G401 (cell line): ENCODE data around the gene ADCY3. TPM values are rescaled to one million over a fixed set of nuclear protein-coding genes. Genes with fewer than 3 reads are reported as not detected.

ENCODE experiments used
- DNase-seq: peaks from one replicate; pipeline ENCODE4 v3.0.0-alpha.2; 2015; ENCODE audit warnings: low spot score
- in situ Hi-C: cut with HindIII; loops from 2 replicates; pipeline ENCODE4 v1.10.0; 2016; ENCODE audit warnings: low sequenced_read_pairs, mixed read lengths
- total RNA-seq: library from RNA; depleted of rRNA; stranded (reverse); fragments of >200 nt; shearing (Covaris generic); gene quantifications from 2 replicates; pipeline ENCODE4 v1.2.3, GENCODE V29; 2014

Gene ADCY3
- total RNA-seq, 1 experiment from 2014 or later, result 22.3 TPM

GRCh38 chr2:24825883-24826772, 93.9 kb downstream of the ADCY3 start:
- no peak for DNase-seq
- in situ Hi-C loops, result no loop called here

GRCh38 chr2:24824966-24825882, 94.8 kb downstream of the ADCY3 start:
- DNase-seq, result peak; percentile 13
- in situ Hi-C loops, result no loop called here

DNA sequence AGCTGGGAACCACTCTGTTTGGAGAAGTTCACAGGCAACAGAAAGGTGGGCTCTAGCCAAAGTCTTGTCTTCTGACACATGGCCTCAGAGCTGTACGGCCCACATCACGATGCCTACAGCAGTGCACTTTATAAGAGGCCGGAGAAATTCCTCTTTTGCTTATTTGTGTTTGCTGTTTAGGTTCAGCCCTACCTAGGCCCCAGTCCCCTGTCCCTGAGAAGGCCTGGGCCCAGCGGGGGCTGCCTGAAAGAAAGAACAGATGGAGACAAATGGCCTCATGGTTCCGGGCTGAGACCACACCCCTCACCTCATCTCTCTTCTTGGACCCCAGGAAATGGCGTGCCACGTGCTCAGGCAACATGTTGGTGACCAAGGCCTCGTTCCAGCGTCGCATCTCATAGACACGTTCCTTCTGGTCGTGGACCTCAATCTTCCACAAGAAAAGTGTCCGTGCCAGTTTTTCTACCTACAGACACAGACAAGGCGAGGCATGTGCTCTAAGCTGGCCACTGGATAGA, 95.9 kb downstream of the ADCY3 start:
- in situ Hi-C loops, result no loop called here
- no peak for DNase-seq

DNA sequence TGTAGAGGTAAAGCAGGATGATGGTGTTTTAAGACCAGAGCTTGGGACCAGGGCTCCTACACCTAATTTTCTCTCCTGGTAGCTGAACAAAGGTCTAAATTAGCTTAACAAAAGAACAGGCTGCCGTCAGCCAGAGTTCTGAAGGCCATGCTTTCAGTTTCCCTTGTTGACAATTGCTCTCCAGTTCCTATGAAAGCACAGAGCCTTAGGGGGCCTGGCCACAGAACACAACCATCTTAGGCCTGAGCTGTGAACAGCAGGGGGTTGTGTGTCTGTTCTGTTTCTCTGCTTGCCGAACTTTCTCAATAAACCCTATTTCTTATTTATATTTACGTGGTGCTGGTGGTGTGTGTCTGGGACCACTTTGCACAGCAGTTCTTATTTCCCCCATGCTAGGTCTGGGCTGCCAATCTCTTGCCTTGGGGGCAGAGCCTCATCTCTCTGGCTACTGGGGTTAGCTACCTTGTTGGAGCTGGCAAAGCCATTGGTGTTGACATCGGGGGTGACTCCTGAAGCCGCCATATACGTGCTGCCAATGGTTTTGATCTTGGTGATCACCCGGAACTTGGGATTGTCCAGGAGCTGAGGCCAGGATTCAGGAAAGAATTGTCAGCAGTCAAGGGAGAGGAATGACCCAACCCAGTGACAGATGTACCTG, 97.9 kb downstream of the ADCY3 start:
- in situ Hi-C loops, result no loop called here
- peak; percentile 9 for DNase-seq

DNA sequence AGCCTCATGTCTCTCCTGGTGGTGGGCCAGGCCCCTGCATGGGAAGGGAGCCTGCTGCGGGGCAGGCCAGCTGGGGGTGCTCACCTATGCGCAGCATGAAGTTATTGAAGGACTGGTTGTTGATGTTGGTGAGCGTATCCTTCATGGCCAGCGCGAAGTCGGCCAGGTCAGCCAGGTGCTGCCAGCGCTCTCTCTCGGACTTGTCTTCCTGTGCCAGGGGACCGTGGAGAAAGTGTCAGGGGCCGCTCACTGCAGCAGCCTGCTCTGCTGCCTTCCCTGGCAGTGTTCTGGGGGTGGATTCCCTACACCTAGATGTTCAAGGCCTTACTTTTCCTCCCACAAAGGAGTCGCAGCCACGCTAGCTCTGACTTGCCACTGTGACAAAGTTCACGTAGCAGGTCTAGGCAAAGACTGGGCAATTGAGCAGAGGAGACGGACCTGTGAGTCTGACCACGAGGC, 98.6 kb downstream of the ADCY3 start:
- no peak for DNase-seq
- in situ Hi-C loops, result no loop called here

- no peak for DNase-seq
- in situ Hi-C loops, result no loop called here
Observed at GRCh38 chr2:24820598-24821432, 99.2 kb downstream of the ADCY3 start.

GRCh38 chr2:24820175-24820513, 99.9 kb downstream of the ADCY3 start:
- no peak for DNase-seq
- in situ Hi-C loops, result no loop called here

- DNase-seq, result no peak
- in situ Hi-C loops, result no loop called here
Observed at GRCh38 chr2:24819442-24820174, 100.4 kb downstream of the ADCY3 start.

- in situ Hi-C loops, result no loop called here
- no peak for DNase-seq
Observed at GRCh38 chr2:24818721-24819167, 101.3 kb downstream of the ADCY3 start.

DNA sequence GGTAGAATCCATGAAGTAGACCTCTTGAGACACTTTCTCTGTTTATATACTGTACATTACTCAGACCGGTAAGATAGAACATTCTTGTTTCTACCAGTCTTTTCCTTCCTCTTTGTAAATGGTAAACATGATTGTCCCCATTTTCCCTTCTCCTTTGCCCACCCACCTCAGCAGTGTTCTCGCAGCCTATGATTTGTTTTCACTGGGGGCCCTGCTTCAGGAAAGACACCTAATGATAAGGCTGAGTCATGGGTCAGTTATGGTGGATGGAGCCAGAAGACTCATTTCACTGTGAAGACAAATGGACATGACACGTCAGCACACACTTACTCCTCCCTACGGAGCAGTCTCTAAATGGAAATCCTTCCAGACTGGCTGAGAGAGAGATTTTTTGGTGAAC, 103.2 kb downstream of the ADCY3 start:
- DNase-seq, result no peak
- in situ Hi-C loops, result no loop called here

DNA sequence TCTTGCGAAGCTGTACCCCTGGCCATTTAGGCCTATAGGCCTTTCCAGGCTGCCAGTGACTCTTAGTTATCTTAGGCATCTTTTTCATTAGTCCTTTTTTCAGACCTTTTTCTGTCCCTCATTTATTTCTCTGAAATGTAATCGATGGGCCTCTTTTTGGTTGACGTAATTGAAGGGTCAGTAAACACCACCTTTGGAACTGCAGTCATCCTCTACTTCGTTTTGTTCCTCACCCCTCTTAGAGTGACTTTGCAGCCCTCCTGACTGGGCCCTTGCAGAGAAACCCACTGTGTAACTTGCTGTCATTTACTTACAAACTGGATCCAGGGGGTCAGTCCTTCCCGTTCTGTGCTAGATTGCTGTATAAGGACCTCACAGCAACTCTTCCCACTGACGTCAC, 103.6 kb downstream of the ADCY3 start:
- in situ Hi-C loops, result no loop called here
- DNase-seq, result no peak

GRCh38 chr2:24815171-24815570, 104.9 kb downstream of the ADCY3 start:
- DNase-seq, result no peak
- in situ Hi-C loops, result no loop called here

GRCh38 chr2:24814516-24814915, 105.5 kb downstream of the ADCY3 start:
- in situ Hi-C loops, result no loop called here
- no peak for DNase-seq

- in situ Hi-C loops, result no loop called here
- DNase-seq, result no peak
Observed at GRCh38 chr2:24813691-24814137, 106.3 kb downstream of the ADCY3 start.

- no peak for DNase-seq
- in situ Hi-C loops, result no loop called here
Observed at GRCh38 chr2:24809316-24810007, 110.6 kb downstream of the ADCY3 start.

DNA sequence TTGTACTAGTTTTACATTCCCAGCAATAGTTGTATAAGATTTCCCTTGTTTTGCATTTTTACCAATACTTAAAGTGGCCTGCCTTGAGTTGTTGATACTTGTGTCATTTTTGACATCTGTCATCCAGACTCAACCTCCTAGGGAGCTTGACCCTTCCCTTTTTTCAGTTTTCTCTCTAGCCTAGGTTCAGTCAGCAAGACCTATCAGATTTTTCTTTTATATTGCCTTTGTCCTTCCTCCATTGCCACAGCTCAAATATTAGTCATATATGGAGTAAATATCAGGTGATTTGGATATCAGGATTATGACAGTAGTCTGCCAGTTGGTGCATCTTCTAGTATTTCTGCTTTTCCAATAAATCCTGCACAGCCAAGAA, 113.4 kb downstream of the ADCY3 start:
- in situ Hi-C loops, result no loop called here
- DNase-seq, result no peak
